Measurements from ENCODE around the gene HLCS.
"Not testable (repeated sequence)": the region's sequence is repeated elsewhere in the genome, so short reads cannot be mapped to it uniquely, and the experiment has no call there.

Gene HLCS

GRCh38 chr21:36820176-36821031 lies 146.1 kb downstream of the HLCS start:
- H3K4me2 ChIP-seq (ENCODE audit: low read depth, low read length, poor library complexity, severe bottlenecking), result no peak overlapping the region
- no peaks in the 10 kb centered on the region for H3K9me3 ChIP-seq (ENCODE audit: insufficient read depth, low read length)
- H3K27ac ChIP-seq (ENCODE audit: low read depth, low read length), result no peak overlapping the region
- no peaks in the 10 kb centered on the region for H3F3A ChIP-seq (ENCODE audit: insufficient read depth)
- no peaks in the 10 kb centered on the region for H3K9me2 ChIP-seq (replicated peaks; ENCODE audit: insufficient read depth, low read length)
- H3K4me3 ChIP-seq (ENCODE audit: insufficient read depth, low read length, poor library complexity, severe bottlenecking), result no peak overlapping the region
- H4K20me1 ChIP-seq (ENCODE audit: low read depth, low read length), result no peaks in the 10 kb centered on the region
- H3K79me2 ChIP-seq (ENCODE audit: insufficient read depth, low read length), result no peaks in the 10 kb centered on the region
- no peaks in the 10 kb centered on the region for H3K27me3 ChIP-seq (ENCODE audit: low read length)
- H3K9ac ChIP-seq (ENCODE audit: low read length), result no peak overlapping the region
- TF ChIP-seq, protein P1, sequence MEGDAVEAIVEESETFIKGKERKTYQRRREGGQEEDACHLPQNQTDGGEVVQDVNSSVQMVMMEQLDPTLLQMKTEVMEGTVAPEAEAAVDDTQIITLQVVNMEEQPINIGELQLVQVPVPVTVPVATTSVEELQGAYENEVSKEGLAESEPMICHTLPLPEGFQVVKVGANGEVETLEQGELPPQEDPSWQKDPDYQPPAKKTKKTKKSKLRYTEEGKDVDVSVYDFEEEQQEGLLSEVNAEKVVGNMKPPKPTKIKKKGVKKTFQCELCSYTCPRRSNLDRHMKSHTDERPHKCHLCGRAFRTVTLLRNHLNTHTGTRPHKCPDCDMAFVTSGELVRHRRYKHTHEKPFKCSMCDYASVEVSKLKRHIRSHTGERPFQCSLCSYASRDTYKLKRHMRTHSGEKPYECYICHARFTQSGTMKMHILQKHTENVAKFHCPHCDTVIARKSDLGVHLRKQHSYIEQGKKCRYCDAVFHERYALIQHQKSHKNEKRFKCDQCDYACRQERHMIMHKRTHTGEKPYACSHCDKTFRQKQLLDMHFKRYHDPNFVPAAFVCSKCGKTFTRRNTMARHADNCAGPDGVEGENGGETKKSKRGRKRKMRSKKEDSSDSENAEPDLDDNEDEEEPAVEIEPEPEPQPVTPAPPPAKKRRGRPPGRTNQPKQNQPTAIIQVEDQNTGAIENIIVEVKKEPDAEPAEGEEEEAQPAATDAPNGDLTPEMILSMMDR (IDR thresholded peaks at IDR 0.05; ENCODE audit: insufficient read depth, low read length, poor library complexity, severe bottlenecking), result no peak
- TF ChIP-seq EZH2phosphoT487 (conservative IDR thresholded peaks at IDR 0.05; ENCODE audit: low read length), result no peak
- H2AFZ ChIP-seq (ENCODE audit: low read depth, low read length, severe bottlenecking), result no peak overlapping the region
- H3K36me3 ChIP-seq (ENCODE audit: low read length), result no peaks in the 10 kb centered on the region

GRCh38 chr21:36817732-36818450 lies 148.6 kb downstream of the HLCS start:
- Histone ChIP-seq H3K9me3 (ENCODE audit: insufficient read depth, low read length) (no peaks in the 10 kb centered on the region), H3K9me2 (replicated peaks; ENCODE audit: insufficient read depth, low read length) (no peaks in the 10 kb centered on the region), H3K4me3 (ENCODE audit: insufficient read depth, low read length, poor library complexity, severe bottlenecking) (no peak overlapping the region)

GRCh38 chr21:36816561-36817130 lies 149.8 kb downstream of the HLCS start:
- Histone ChIP-seq H3K36me3 (ENCODE audit: low read length) (no peaks in the 10 kb centered on the region), H3K9me2 (replicated peaks; ENCODE audit: insufficient read depth, low read length) (no peaks in the 10 kb centered on the region), H3K9ac (ENCODE audit: low read length) (no peak overlapping the region), H3K79me2 (ENCODE audit: insufficient read depth, low read length) (no peaks in the 10 kb centered on the region), H2AFZ (ENCODE audit: low read depth, low read length, severe bottlenecking) (no peak overlapping the region), H3K27ac (ENCODE audit: low read depth, low read length) (no peak overlapping the region), H3K9me3 (ENCODE audit: insufficient read depth, low read length) (no peaks in the 10 kb centered on the region), H3K4me3 (ENCODE audit: insufficient read depth, low read length, poor library complexity, severe bottlenecking) (no peak overlapping the region), H3F3A (ENCODE audit: insufficient read depth) (no peaks in the 10 kb centered on the region), H4K20me1 (ENCODE audit: low read depth, low read length) (no peaks in the 10 kb centered on the region), H3K27me3 (ENCODE audit: low read length) (no peaks in the 10 kb centered on the region), H3K4me2 (ENCODE audit: low read depth, low read length, poor library complexity, severe bottlenecking) (no peak overlapping the region)
- TF ChIP-seq, protein P1 (IDR thresholded peaks at IDR 0.05; ENCODE audit: insufficient read depth, low read length, poor library complexity, severe bottlenecking), result no peak
- TF ChIP-seq EZH2phosphoT487 (conservative IDR thresholded peaks at IDR 0.05; ENCODE audit: low read length), result no peak

More at GRCh38 chr21:36817732-36818450, 148.6 kb downstream of the HLCS start:
- no peaks in the 10 kb centered on the region for H3K36me3 ChIP-seq (ENCODE audit: low read length)
- H2AFZ ChIP-seq (ENCODE audit: low read depth, low read length, severe bottlenecking), result no peak overlapping the region
- no peaks in the 10 kb centered on the region for H3F3A ChIP-seq (ENCODE audit: insufficient read depth)
- H3K79me2 ChIP-seq (ENCODE audit: insufficient read depth, low read length), result no peaks in the 10 kb centered on the region
- no peaks in the 10 kb centered on the region for H3K27me3 ChIP-seq (ENCODE audit: low read length)
- H3K4me2 ChIP-seq (ENCODE audit: low read depth, low read length, poor library complexity, severe bottlenecking), result no peak overlapping the region
- H3K27ac ChIP-seq (ENCODE audit: low read depth, low read length), result no peak overlapping the region
- no peak for TF ChIP-seq EZH2phosphoT487 (conservative IDR thresholded peaks at IDR 0.05; ENCODE audit: low read length)
- TF ChIP-seq, protein P1 (IDR thresholded peaks at IDR 0.05; ENCODE audit: insufficient read depth, low read length, poor library complexity, severe bottlenecking), result no peak
- H3K9ac ChIP-seq (ENCODE audit: low read length), result no peak overlapping the region
- H4K20me1 ChIP-seq (ENCODE audit: low read depth, low read length), result no peaks in the 10 kb centered on the region

DNA sequence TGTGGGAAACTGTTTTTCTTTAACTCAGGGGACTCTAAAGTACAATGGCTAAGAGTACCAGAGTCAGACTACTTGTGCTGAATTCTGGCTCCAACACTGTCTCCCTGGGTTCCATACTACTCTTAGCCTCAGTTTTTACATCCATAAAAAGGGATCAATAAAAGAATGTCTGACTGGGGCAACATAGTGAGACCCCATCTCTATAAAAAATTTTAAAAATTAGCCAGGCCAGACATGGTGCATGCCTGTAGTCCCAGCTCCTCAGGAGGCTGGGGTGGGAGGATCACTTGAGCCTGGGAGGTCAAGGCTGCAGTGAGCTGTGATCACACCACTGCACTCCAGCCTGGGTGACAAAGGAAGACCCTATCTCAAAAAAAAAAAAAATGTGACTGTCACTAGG lies 150.4 kb downstream of the HLCS start:
- H3K9ac ChIP-seq (ENCODE audit: low read length); H3K4me2 ChIP-seq (ENCODE audit: low read depth, low read length, poor library complexity, severe bottlenecking); H3K9me3 ChIP-seq (ENCODE audit: insufficient read depth, low read length); H3K36me3 ChIP-seq (ENCODE audit: low read length); H3F3A ChIP-seq (ENCODE audit: insufficient read depth); H3K9me2 ChIP-seq (replicated peaks; ENCODE audit: insufficient read depth, low read length); H3K4me3 ChIP-seq (ENCODE audit: insufficient read depth, low read length, poor library complexity, severe bottlenecking); H4K20me1 ChIP-seq (ENCODE audit: low read depth, low read length); H3K27ac ChIP-seq (ENCODE audit: low read depth, low read length); H3K27me3 ChIP-seq (ENCODE audit: low read length); H3K79me2 ChIP-seq (ENCODE audit: insufficient read depth, low read length); H2AFZ ChIP-seq (ENCODE audit: low read depth, low read length, severe bottlenecking): not testable (repeated sequence)

All from SU-DHL-6 (cell line).